H9 (cell line): ENCODE results near the gene NEAT1. TPM values are rescaled to one million over a fixed set of nuclear protein-coding genes. Genes with fewer than 3 reads are reported as not detected.

Source experiments
- DNase-seq: peaks from one replicate; pipeline ENCODE4 v3.0.0-alpha.2; 2017
- H2AFZ ChIP-seq: one replicate; pipeline ENCODE4 v1.6.1; 2013; ENCODE audit warnings: mild to moderate bottlenecking, low read length, control low read depth, moderate library complexity
- H2AK5ac ChIP-seq: 2 replicates; pipeline ENCODE4 v1.6.1; 2013; ENCODE audit warnings: low read length, control low read depth, mixed read lengths; ENCODE audit not compliant: insufficient read length
- H2BK120ac ChIP-seq: one replicate; pipeline ENCODE4 v1.6.1; 2013; ENCODE audit warnings: low read depth, mild to moderate bottlenecking, low read length, control low read depth, inconsistent platforms; ENCODE audit not compliant: poor library complexity, severe bottlenecking
- H2BK12ac ChIP-seq: 2 replicates; pipeline ENCODE4 v1.6.1; 2013; ENCODE audit warnings: low read length, control low read depth, mixed read lengths, low read depth; ENCODE audit not compliant: insufficient read length
- H2BK15ac ChIP-seq: 2 replicates; pipeline ENCODE4 v1.6.1; 2013; ENCODE audit warnings: low read depth, low read length, control low read depth
- H2BK20ac ChIP-seq: one replicate; pipeline ENCODE4 v1.6.1; 2013; ENCODE audit warnings: low read depth, mild to moderate bottlenecking, low read length, control low read depth, inconsistent platforms; ENCODE audit not compliant: poor library complexity, severe bottlenecking
- H2BK5ac ChIP-seq: 2 replicates; pipeline ENCODE4 v1.6.1; 2013; ENCODE audit warnings: low read length, control low read depth, mixed read lengths; ENCODE audit not compliant: insufficient read length
- H3K14ac ChIP-seq: 2 replicates; pipeline ENCODE4 v1.6.1; 2013; ENCODE audit warnings: low read length, control low read depth; ENCODE audit not compliant: insufficient read depth
- H3K18ac ChIP-seq: 2 replicates; pipeline ENCODE4 v1.6.1; 2013; ENCODE audit warnings: low read depth, mild to moderate bottlenecking, mixed read lengths, low read length, control low read depth; ENCODE audit not compliant: insufficient read length
- H3K23ac ChIP-seq: 2 replicates; pipeline ENCODE4 v1.6.1; 2013; ENCODE audit warnings: low read length, control low read depth, mixed read lengths, low read depth; ENCODE audit not compliant: insufficient read length
- H3K23me2 ChIP-seq: 2 replicates; pipeline ENCODE4 v1.6.1; 2013; ENCODE audit warnings: low read depth, mild to moderate bottlenecking, mixed read lengths, low read length, control low read depth; ENCODE audit not compliant: insufficient read length, poor library complexity, severe bottlenecking
- H3K27ac ChIP-seq: 2 replicates; pipeline ENCODE4 v1.5.1; 2013; ENCODE audit warnings: low read length, control low read depth, mixed read lengths, low read depth; ENCODE audit not compliant: insufficient read length
- H3K27me3 ChIP-seq: 2 replicates; pipeline ENCODE4 v1.6.1; 2013; ENCODE audit warnings: low read length, control low read depth, inconsistent platforms; ENCODE audit not compliant: insufficient read depth
- H3K4ac ChIP-seq: 2 replicates; pipeline ENCODE4 v1.6.1; 2013; ENCODE audit warnings: low read depth, mild to moderate bottlenecking, control low read depth, inconsistent platforms, low read length, moderate library complexity
- H3K4me1 ChIP-seq: 2 replicates; pipeline ENCODE4 v1.6.1; 2013; ENCODE audit warnings: low read length, control low read depth, inconsistent platforms; ENCODE audit not compliant: insufficient read depth
- H3K4me2 ChIP-seq: 2 replicates; pipeline ENCODE4 v1.6.1; 2013; ENCODE audit warnings: low read length, control low read depth, mixed read lengths; ENCODE audit not compliant: insufficient read length, insufficient read depth
- H3K56ac ChIP-seq: 2 replicates; pipeline ENCODE4 v1.6.1; 2013; ENCODE audit warnings: low read depth, mild to moderate bottlenecking, mixed read lengths, low read length, control low read depth; ENCODE audit not compliant: insufficient read length
- H3K79me1 ChIP-seq: 2 replicates; pipeline ENCODE4 v1.6.1; 2013; ENCODE audit warnings: low read depth, mild to moderate bottlenecking, moderate library complexity, low read length, control low read depth, inconsistent platforms; ENCODE audit not compliant: insufficient read depth, poor library complexity, severe bottlenecking
- H3K79me2 ChIP-seq: 2 replicates; pipeline ENCODE4 v1.6.1; 2013; ENCODE audit warnings: low read length, control low read depth, inconsistent platforms; ENCODE audit not compliant: insufficient read depth
- H3K9ac ChIP-seq: 2 replicates; pipeline ENCODE4 v1.6.1; 2013; ENCODE audit warnings: low read length, control low read depth, mixed read lengths; ENCODE audit not compliant: insufficient read length; ENCODE audit errors: extremely low read depth
- H3K9me3 ChIP-seq: one replicate; pipeline ENCODE4 v1.6.1; 2013; ENCODE audit warnings: low read depth, low read length, inconsistent platforms; ENCODE audit not compliant: control insufficient read depth
- H3T11ph ChIP-seq: one replicate; pipeline ENCODE4 v1.6.1; 2013; ENCODE audit warnings: mild to moderate bottlenecking, low read length, control low read depth, inconsistent platforms
- H4K20me1 ChIP-seq: one replicate; pipeline ENCODE4 v1.6.1; 2013; ENCODE audit not compliant: control insufficient read depth, insufficient read length, insufficient read depth
- H4K5ac ChIP-seq: 2 replicates; pipeline ENCODE4 v1.6.1; 2013; ENCODE audit warnings: low read depth, mild to moderate bottlenecking, mixed read lengths, low read length, control low read depth; ENCODE audit not compliant: insufficient read length
- H4K8ac ChIP-seq: replicated peaks from 2 replicates; pipeline ENCODE4 v1.6.1; 2013; ENCODE audit warnings: low read length, control low read depth, mixed read lengths, low read depth; ENCODE audit not compliant: insufficient read length
- H4K91ac ChIP-seq: 2 replicates; pipeline ENCODE4 v1.6.1; 2013; ENCODE audit warnings: low read depth, mild to moderate bottlenecking, moderate library complexity, mixed read lengths, low read length, control low read depth; ENCODE audit not compliant: insufficient read length
- H3K27ac Mint-ChIP-seq, 3 experiments: 2 replicates in 2 of 3; 3 replicates in 1 of 3; pipeline ENCODE4 v1.8.0; 2020 to 2021; ENCODE audit warnings: mixed read lengths in 3 of 3, mild to moderate bottlenecking in 1 of 3, moderate library complexity in 1 of 3
- H3K27me3 Mint-ChIP-seq: 2 replicates; pipeline ENCODE4 v1.8.0; 2021; ENCODE audit warnings: low read depth, mild to moderate bottlenecking, moderate library complexity, mixed read lengths
- H3K36me3 Mint-ChIP-seq, 3 experiments: 2 replicates in 2 of 3; 3 replicates in 1 of 3; pipeline ENCODE4 v1.8.0; 2020 to 2021; ENCODE audit warnings: low read depth in 3 of 3, mixed read lengths in 3 of 3; ENCODE audit not compliant: insufficient read depth in 1 of 3
- H3K4me1 Mint-ChIP-seq, 2 experiments: 2 replicates each; pipeline ENCODE4 v1.8.0; 2020; ENCODE audit warnings: mixed read lengths in 2 of 2
- H3K4me3 Mint-ChIP-seq, 2 experiments: 2 replicates in 1 of 2; 3 replicates in 1 of 2; pipeline ENCODE4 v1.8.0; 2020 to 2021; ENCODE audit warnings: mild to moderate bottlenecking in 2 of 2, mixed read lengths in 2 of 2, moderate library complexity in 1 of 2
- H3K9me3 Mint-ChIP-seq, 2 experiments: 2 replicates in 1 of 2; 3 replicates in 1 of 2; pipeline ENCODE4 v1.8.0; 2020; ENCODE audit warnings: mild to moderate bottlenecking in 2 of 2, mixed read lengths in 2 of 2, moderate library complexity in 1 of 2
- WGBS: extraction: QIAGEN DNeasy Blood & Tissue Kit; methylation state at CpG from one replicate; pipeline ENCODE4 v1.1.7; 2013; ENCODE audit warnings: missing lambda C conversion rate, low lambda C conversion rate, mixed read lengths; ENCODE audit not compliant: insufficient read length; ENCODE audit errors: extremely low coverage; 5-methylcytosine and 5-hydroxymethylcytosine counted together
- total RNA-seq: library from RNA; stranded (reverse); gene quantifications from 2 replicates; pipeline ENCODE4 v1.2.1, GENCODE V29; 2021
- TF ChIP-seq, protein P1 (sequence below): fragments of 200-600 bp; sonication (generic); conservative IDR thresholded peaks from 3 replicates; pipeline ENCODE4 v1.8.0; 2021; ENCODE audit warnings: antibody characterized with exemption, mild to moderate bottlenecking

The NEAT1 gene
- total RNA-seq, 1 experiment from 2014 or later = 12.7 TPM

- no peak overlapping the region for H4K91ac ChIP-seq
- H3K27me3 Mint-ChIP-seq = peaks cover 11% of the 10 kb centered on the region
- H3K36me3 Mint-ChIP-seq = no peaks in the 10 kb centered on the region
- no peaks in the 10 kb centered on the region; the same call in 1 of the 2 replicates for H3K79me2 ChIP-seq
- no peak overlapping the region for H4K8ac ChIP-seq
- H3K27ac ChIP-seq = peak overlapping the region; percentile 82
- WGBS = no CpG with 5 or more reads among the region's 4 CpGs
- H3K27me3 ChIP-seq = no peaks in the 10 kb centered on the region
- no peak overlapping the region for H2BK20ac ChIP-seq
- H3K4me1 ChIP-seq = peaks cover 4% of the 10 kb centered on the region; the same call in 1 of the 2 replicates
- peak overlapping the region; percentile 100 for H3K27ac Mint-ChIP-seq
- H2BK15ac ChIP-seq = no peak overlapping the region
- H3K23me2 ChIP-seq = peaks cover 11% of the 10 kb centered on the region
- H3K4me2 ChIP-seq = no peak overlapping the region
- no peaks in the 10 kb centered on the region for H3K79me1 ChIP-seq
- H3T11ph ChIP-seq = no peak overlapping the region
- H4K20me1 ChIP-seq = peaks cover 2% of the 10 kb centered on the region
- no peaks in the 10 kb centered on the region; a peak in 2 of 5 replicates for H3K9me3 Mint-ChIP-seq
- no peak overlapping the region for H3K56ac ChIP-seq
- no peak overlapping the region for H3K9ac ChIP-seq
- no peak overlapping the region for H3K23ac ChIP-seq
- TF ChIP-seq, protein P1, sequence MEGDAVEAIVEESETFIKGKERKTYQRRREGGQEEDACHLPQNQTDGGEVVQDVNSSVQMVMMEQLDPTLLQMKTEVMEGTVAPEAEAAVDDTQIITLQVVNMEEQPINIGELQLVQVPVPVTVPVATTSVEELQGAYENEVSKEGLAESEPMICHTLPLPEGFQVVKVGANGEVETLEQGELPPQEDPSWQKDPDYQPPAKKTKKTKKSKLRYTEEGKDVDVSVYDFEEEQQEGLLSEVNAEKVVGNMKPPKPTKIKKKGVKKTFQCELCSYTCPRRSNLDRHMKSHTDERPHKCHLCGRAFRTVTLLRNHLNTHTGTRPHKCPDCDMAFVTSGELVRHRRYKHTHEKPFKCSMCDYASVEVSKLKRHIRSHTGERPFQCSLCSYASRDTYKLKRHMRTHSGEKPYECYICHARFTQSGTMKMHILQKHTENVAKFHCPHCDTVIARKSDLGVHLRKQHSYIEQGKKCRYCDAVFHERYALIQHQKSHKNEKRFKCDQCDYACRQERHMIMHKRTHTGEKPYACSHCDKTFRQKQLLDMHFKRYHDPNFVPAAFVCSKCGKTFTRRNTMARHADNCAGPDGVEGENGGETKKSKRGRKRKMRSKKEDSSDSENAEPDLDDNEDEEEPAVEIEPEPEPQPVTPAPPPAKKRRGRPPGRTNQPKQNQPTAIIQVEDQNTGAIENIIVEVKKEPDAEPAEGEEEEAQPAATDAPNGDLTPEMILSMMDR = no peak
- H3K14ac ChIP-seq = no peak overlapping the region; the same call in 1 of the 2 replicates
- H2BK5ac ChIP-seq = no peak overlapping the region
- H3K18ac ChIP-seq = no peak overlapping the region
- DNase-seq = no peak
- H3K4me3 Mint-ChIP-seq = peak overlapping the region; percentile 24 to 74; a peak in 3 of 5 replicates
- no peak overlapping the region for H3K4ac ChIP-seq
- no peaks in the 10 kb centered on the region for H3K9me3 ChIP-seq
- no peak overlapping the region for H2AFZ ChIP-seq
- H3K4me1 Mint-ChIP-seq = peaks cover 62 to 71% of the 10 kb centered on the region in 2 experiments
- no peak overlapping the region for H2BK12ac ChIP-seq
- no peak overlapping the region for H2AK5ac ChIP-seq
- H2BK120ac ChIP-seq = no peak overlapping the region
- peak overlapping the region; percentile 35 for H4K5ac ChIP-seq
Measured at GRCh38 chr11:65418431-65418680, 4.2 kb upstream of the NEAT1 start.
